AG04450 (cell line): ENCODE measurements around the gene ABHD12. TPM values are rescaled to one million over a fixed set of nuclear protein-coding genes. Genes with fewer than 3 reads are reported as not detected.

ENCODE experiments used
- CTCF ChIA-PET: fragments of 300-600, 350-600 bp; formaldehyde crosslinking; extraction: SDS; loops from one replicate; lab custom pipeline; 2022; ENCODE audit warnings: antibody characterized with exemption, inconsistent platforms; lab: Charles Lee
- POLR2A ChIA-PET: fragments of 350-600 bp; formaldehyde crosslinking; extraction: SDS; loops from one replicate; lab custom pipeline; 2021; ENCODE audit warnings: antibody characterized with exemption, inconsistent platforms; lab: Yijun Ruan, JAX
- DNase-seq: peaks from one replicate; pipeline ENCODE4 v3.0.0-alpha.2; 2011; ENCODE audit warnings: low read depth, low spot score
- H3K27ac ChIP-seq: one replicate; pipeline ENCODE4 v1.5.1; 2012; ENCODE audit warnings: low read depth, low read length, control low read depth
- H3K27me3 ChIP-seq: one replicate; pipeline ENCODE4 v1.6.0; 2012; ENCODE audit warnings: low read length; ENCODE audit not compliant: control insufficient read depth, insufficient read depth
- H3K4me3 ChIP-seq: 2 replicates; pipeline ENCODE4 v1.5.1; 2011; ENCODE audit warnings: mild to moderate bottlenecking, low read depth, low read length, control low read depth
- H3K9me3 ChIP-seq: 2 replicates; pipeline ENCODE4 v1.5.1; 2012; ENCODE audit warnings: low read length; ENCODE audit not compliant: control insufficient read depth, insufficient read depth
- polyA plus RNA-seq: library from polyadenylated mRNA; depleted of rRNA; stranded (reverse); fragments of >200 nt; gene quantifications from 2 replicates; pipeline ENCODE4 v1.2.3, GENCODE V29; 2011
- TF ChIP-seq, protein P1 (sequence below): IDR thresholded peaks from 2 replicates; pipeline ENCODE4 v1.5.1; 2011; ENCODE audit warnings: low read depth, low read length, control low read depth, inconsistent platforms

The ABHD12 gene
- polyA plus RNA-seq, 1 experiment: 33.6 TPM

- H3K27ac ChIP-seq: no peak overlapping the region
- H3K9me3 ChIP-seq: peaks cover 5% of the 10 kb centered on the region
- H3K4me3 ChIP-seq: no peak overlapping the region
- no peak for DNase-seq
- TF ChIP-seq, protein P1, sequence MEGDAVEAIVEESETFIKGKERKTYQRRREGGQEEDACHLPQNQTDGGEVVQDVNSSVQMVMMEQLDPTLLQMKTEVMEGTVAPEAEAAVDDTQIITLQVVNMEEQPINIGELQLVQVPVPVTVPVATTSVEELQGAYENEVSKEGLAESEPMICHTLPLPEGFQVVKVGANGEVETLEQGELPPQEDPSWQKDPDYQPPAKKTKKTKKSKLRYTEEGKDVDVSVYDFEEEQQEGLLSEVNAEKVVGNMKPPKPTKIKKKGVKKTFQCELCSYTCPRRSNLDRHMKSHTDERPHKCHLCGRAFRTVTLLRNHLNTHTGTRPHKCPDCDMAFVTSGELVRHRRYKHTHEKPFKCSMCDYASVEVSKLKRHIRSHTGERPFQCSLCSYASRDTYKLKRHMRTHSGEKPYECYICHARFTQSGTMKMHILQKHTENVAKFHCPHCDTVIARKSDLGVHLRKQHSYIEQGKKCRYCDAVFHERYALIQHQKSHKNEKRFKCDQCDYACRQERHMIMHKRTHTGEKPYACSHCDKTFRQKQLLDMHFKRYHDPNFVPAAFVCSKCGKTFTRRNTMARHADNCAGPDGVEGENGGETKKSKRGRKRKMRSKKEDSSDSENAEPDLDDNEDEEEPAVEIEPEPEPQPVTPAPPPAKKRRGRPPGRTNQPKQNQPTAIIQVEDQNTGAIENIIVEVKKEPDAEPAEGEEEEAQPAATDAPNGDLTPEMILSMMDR: no peak
- ChIA-PET CTCF (interaction anchor here (2.6 to 5.7 kb wide), 6 partner anchors 12 to 403 kb away, joined by 12 to 93 read pairs (median 46); no protein-coding TSS in a partner anchor), POLR2A (interaction anchor here (0.6 to 3.2 kb wide), 3 partner anchors 87 to 160 kb away, joined by 3 to 7 read pairs (median 4); no protein-coding TSS in a partner anchor)
- no peaks in the 10 kb centered on the region for H3K27me3 ChIP-seq
These were observed 6.5 kb upstream of the ABHD12 start for GRCh38 chr20:25397096-25397495.

GRCh38 chr20:25394996-25395395 is 4.4 kb upstream of the ABHD12 start:
- ChIA-PET CTCF (no interaction called here), POLR2A (no interaction called here)
- Histone ChIP-seq H3K27me3 (no peaks in the 10 kb centered on the region), H3K4me3 (no peak overlapping the region), H3K27ac (no peak overlapping the region), H3K9me3 (no peaks in the 10 kb centered on the region)
- DNase-seq: no peak
- TF ChIP-seq, protein P1: no peak

DNA sequence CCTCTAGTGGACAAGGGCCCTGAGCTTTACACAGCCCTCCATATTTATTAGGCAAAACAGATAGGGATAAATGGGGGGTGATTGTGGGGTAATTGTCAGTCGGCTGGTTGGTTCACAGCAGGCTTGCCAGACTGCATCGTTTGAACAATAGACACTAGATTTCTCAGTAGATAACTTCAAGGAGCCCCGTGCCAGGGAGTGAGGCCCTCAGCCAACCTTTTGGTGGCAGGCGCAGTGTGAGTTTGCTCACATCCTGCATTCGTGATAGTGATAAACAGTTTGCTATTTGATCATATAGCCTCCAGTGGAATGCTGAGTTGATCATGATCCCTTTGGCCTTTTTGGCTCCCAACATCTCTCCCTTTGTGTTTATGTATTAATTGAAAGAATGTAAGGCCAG is 3.6 kb upstream of the ABHD12 start:
- Histone ChIP-seq H3K27me3 (no peaks in the 10 kb centered on the region), H3K4me3 (no peak overlapping the region), H3K27ac (no peak overlapping the region), H3K9me3 (no peaks in the 10 kb centered on the region)
- TF ChIP-seq, protein P1: no peak
- POLR2A ChIA-PET: no interaction called here
- DNase-seq: no peak
- CTCF ChIA-PET: interaction anchor here (1.1 kb wide), 1 partner anchor 99 kb away, joined by 3 read pairs; no protein-coding TSS in a partner anchor

DNA sequence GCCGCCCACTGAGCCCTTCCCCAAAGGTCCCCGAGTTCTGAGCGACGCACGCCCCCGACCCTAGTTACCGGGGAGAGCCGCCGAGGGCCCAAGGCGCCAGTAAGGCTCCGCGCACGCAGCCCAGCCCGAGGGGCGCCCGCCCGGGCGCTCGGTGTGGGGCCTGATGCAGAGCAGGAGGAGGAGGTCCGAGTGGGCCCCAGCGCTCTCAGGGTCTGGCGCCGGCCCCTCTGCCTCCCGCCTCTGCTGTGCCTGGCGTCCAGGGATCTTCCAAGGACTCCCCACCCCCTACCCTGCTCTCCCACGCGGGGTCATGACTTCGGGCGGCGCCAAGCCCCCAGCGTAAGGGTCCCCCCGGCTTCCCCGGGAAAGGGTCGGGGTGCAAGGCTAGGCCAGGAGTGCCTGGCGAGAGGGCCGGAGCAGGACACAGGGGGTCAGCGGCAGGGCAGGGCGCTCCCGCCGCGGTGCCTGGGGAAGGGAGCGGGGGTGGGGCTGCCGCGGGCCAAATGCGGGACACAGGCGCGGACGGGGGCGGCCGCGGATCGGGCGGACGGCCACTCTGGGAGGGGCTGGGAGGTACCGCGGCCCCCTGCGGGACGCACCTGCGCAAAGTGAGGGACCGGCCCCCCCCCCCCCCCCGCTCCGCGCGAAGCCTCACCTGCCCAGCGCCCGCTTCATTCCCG is 637 bp downstream of the ABHD12 start:
- Histone ChIP-seq H3K9me3 (no peaks in the 10 kb centered on the region; the same call in 1 of the 2 replicates), H3K27me3 (no peaks in the 10 kb centered on the region), H3K27ac (peak overlapping the region; percentile 61), H3K4me3 (peak overlapping the region; percentile 81)
- ChIA-PET CTCF (no interaction called here), POLR2A (interaction anchor here (0.7 to 1.0 kb wide), 2 partner anchors 18 to 82 kb away, joined by 3 to 9 read pairs; partner anchors contain the start of gene GINS1)
- DNase-seq: no peak
- TF ChIP-seq, protein P1: no peak

DNA sequence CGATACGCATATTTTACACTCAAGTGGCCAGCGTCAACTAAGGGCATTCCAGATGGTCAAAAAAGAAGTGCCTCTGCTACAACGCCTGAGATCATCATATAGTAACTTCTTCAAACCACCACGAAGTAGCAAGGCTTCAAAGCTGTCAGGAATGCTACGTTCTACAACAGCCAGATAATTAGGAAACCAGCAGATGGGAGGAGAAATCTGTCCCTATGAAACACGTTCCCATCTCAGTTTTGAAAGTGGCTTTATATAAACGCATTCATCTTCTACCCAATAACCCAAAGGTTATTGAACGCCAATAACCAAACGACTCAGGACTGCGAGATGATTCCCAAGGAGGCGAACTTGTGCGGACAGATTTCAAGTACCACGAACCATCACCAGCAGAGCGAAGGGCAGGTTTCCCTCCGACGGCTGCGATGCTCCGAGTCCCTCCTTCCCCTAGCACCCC is 1.2 kb downstream of the ABHD12 start:
- Histone ChIP-seq H3K27ac (peak overlapping the region; percentile 61), H3K4me3 (peak overlapping the region; percentile 81), H3K27me3 (no peaks in the 10 kb centered on the region), H3K9me3 (no peaks in the 10 kb centered on the region; the same call in 1 of the 2 replicates)
- TF ChIP-seq, protein P1: no peak
- CTCF ChIA-PET: no interaction called here
- POLR2A ChIA-PET: interaction anchor here (0.7 kb wide), 2 partner anchors 17 to 82 kb away, joined by 3 to 5 read pairs; no protein-coding TSS in a partner anchor
- DNase-seq: no peak
